OCI-LY3 (cell line): ENCODE measurements around the gene CCL24.
"Not testable (repeated sequence)": the region's sequence is repeated elsewhere in the genome, so short reads cannot be mapped to it uniquely, and the experiment has no call there.

Experiments
- H2AFZ ChIP-seq: fragments of 200-600, 300-600 bp; shearing (Covaris generic); 2 replicates; pipeline ENCODE4 v1.6.0; 2014; ENCODE audit warnings: antibody characterized with exemption, low read depth, low read length
- H3K27ac ChIP-seq: fragments of 200-600, 300-600 bp; sonication (generic); 2 replicates; pipeline ENCODE4 v1.5.1; 2014; ENCODE audit warnings: mild to moderate bottlenecking, low read length, moderate library complexity, mixed read lengths
- H3K27me3 ChIP-seq: fragments of 200-600, 300-600 bp; sonication (generic); 2 replicates; pipeline ENCODE4 v1.6.1; 2014; ENCODE audit warnings: low read depth, low read length, mixed read lengths
- H3K36me3 ChIP-seq: fragments of 200-600, 300-600 bp; sonication (generic); replicated peaks from 2 replicates; pipeline ENCODE3; 2014; ENCODE audit warnings: low read depth, low read length, mixed read lengths
- H3K4me1 ChIP-seq: fragments of 300-600, 200-600 bp; sonication (generic); 2 replicates; pipeline ENCODE4 v1.6.1; 2014; ENCODE audit warnings: low read length, mixed read lengths
- H3K4me2 ChIP-seq: fragments of 200-600, 300-600 bp; sonication (generic); 2 replicates; pipeline ENCODE4 v1.6.1; 2014; ENCODE audit warnings: low read length, mixed read lengths
- H3K4me3 ChIP-seq: fragments of 300-600, 200-600 bp; sonication (generic); 2 replicates; pipeline ENCODE4 v1.5.1; 2014; ENCODE audit warnings: antibody characterized with exemption, mild to moderate bottlenecking, low read length, moderate library complexity
- H3K79me2 ChIP-seq: fragments of 300-600, 200-600 bp; shearing (Covaris generic); 2 replicates; pipeline ENCODE4 v1.6.1; 2014; ENCODE audit warnings: mild to moderate bottlenecking, low read length, mixed read lengths
- H3K9ac ChIP-seq: fragments of 300-600, 200-600 bp; shearing (Covaris generic); 2 replicates; pipeline ENCODE4 v1.6.0; 2014; ENCODE audit warnings: mild to moderate bottlenecking, low read length, moderate library complexity
- H3K9me3 ChIP-seq: fragments of 200-600, 300-600 bp; shearing (Covaris generic); 2 replicates; pipeline ENCODE4 v1.6.1; 2014; ENCODE audit warnings: low read length, mixed read lengths; ENCODE audit not compliant: insufficient read depth
- H4K20me1 ChIP-seq: fragments of 200-600, 300-600 bp; sonication (generic); 2 replicates; pipeline ENCODE4 v1.6.1; 2016; ENCODE audit warnings: low read length, mixed read lengths; ENCODE audit not compliant: insufficient read depth
- EZH2phosphoT487 ChIP-seq: fragments of 200-600 bp; shearing (Covaris generic); IDR thresholded peaks from 2 replicates; pipeline ENCODE4 v1.6.1; 2018; ENCODE audit warnings: antibody characterized with exemption, mixed run types, low read depth
- TF ChIP-seq, protein P1 (sequence below): fragments of 200-600, 300-600 bp; sonication (generic); IDR thresholded peaks from 2 replicates; pipeline ENCODE4 v1.5.1; 2014; ENCODE audit warnings: antibody characterized with exemption, low read length, low read depth

The CCL24 gene

GRCh38 chr7:75762350-75762917, 51.2 kb downstream of the CCL24 start:
- Histone ChIP-seq H3K4me2 (no peak overlapping the region), H2AFZ (no peak overlapping the region), H3K9me3 (no peaks in the 10 kb centered on the region), H3K36me3 (no peaks in the 10 kb centered on the region), H3K27ac (no peak overlapping the region), H3K27me3 (no peaks in the 10 kb centered on the region), H3K79me2 (no peaks in the 10 kb centered on the region), H3K4me3 (no peak overlapping the region), H4K20me1 (no peaks in the 10 kb centered on the region), H3K4me1 (0 out of 2 replicates have a peak, but pooled peaks cover 3% of the 10 kb centered on the region), H3K9ac (no peak overlapping the region)
- TF ChIP-seq EZH2phosphoT487 = no peak
- TF ChIP-seq, protein P1, sequence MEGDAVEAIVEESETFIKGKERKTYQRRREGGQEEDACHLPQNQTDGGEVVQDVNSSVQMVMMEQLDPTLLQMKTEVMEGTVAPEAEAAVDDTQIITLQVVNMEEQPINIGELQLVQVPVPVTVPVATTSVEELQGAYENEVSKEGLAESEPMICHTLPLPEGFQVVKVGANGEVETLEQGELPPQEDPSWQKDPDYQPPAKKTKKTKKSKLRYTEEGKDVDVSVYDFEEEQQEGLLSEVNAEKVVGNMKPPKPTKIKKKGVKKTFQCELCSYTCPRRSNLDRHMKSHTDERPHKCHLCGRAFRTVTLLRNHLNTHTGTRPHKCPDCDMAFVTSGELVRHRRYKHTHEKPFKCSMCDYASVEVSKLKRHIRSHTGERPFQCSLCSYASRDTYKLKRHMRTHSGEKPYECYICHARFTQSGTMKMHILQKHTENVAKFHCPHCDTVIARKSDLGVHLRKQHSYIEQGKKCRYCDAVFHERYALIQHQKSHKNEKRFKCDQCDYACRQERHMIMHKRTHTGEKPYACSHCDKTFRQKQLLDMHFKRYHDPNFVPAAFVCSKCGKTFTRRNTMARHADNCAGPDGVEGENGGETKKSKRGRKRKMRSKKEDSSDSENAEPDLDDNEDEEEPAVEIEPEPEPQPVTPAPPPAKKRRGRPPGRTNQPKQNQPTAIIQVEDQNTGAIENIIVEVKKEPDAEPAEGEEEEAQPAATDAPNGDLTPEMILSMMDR = peak; percentile 75

DNA sequence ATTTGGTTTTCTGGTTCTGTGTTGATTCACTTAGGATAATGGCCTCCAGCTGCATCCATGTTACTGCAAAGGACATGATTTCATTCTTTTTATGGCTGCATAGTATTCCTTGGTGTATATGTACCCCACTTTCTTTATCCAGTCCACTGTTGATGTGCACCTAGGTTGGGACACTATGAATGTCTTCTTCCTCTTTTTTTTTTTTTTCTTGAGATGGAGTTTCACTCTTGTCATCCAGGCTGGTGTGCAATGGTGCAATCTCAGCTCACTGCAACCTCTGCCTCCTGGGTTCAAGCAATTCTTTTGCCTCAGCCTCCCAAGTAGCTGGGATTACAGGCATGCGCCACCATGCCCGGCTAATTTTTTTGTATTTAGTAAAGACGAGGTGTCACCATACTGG, 51.8 kb downstream of the CCL24 start:
- H3K4me2 ChIP-seq, H2AFZ ChIP-seq, H3K9me3 ChIP-seq, H3K4me1 ChIP-seq, H3K9ac ChIP-seq, H3K36me3 ChIP-seq, H3K79me2 ChIP-seq, H4K20me1 ChIP-seq, H3K27me3 ChIP-seq, H3K27ac ChIP-seq, H3K4me3 ChIP-seq: not testable (repeated sequence)
